GM19099 (cell line): ENCODE data around the gene ANKRD36B.
A peak's percentile ranks its signal among the peaks of the same experiment; 100 is the strongest.

ENCODE experiments used
- POLR2A ChIP-seq: IDR thresholded peaks from 3 replicates; pipeline ENCODE4 v1.6.1; 2011; ENCODE audit warnings: low read depth; ENCODE audit not compliant: insufficient read length; ENCODE audit errors: extremely low read depth

Gene ANKRD36B

DNA sequence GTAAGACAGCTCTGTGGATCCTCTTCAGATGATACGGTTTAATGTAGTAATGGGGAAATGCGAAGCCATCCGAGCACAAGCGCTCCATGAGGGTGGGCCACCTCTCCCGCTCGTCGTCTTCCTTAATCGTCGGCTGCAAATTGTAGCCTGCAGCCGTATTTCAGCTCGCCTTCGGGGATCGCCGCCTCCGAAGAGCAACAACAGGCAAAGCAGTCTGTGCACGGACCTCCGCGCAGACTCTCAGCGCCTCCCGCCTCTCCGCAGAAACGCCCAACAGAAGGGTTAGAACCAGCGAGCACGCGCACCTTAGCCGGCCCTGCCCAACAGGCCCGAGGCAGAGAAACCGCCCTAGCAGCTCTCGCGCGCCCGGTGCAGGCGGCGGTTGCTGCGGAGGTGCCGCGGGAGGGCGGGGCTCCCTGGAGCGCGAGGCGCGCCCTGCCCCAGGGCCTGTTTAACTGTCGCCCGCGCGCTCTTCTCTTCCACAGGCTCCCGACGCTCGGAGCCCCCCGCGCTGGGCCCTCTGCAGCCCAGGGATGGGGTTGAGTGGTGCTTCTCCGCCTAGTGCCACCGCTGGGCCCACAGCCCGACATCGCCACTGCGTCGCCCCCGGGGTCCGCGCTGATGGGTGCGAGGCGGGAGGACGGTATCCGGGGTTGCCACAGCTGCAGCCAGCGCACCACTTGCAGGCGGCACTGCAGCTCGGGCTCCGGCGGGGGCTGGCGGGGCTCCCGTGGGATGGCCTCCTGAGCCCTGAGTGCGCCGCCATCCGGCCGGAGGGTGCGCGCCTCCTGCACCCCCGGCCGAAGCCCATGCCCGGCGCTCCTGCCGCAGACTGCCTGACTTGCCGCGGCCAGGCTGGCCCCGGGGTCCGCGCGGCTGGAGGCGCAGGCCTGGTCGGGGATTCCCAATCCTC is at the start of gene ANKRD36B:
TSS of gene ANKRD36B (minus strand) at position 280 of the 913 bp plus-strand sequence. CDS start at position 88, 192 bp downstream.
- peak; percentile 58 for TF ChIP-seq POLR2A

GRCh38 chr2:97617911-97618310 is 28.2 kb upstream of the ANKRD36B start:
- TF ChIP-seq POLR2A, result no peak

- TF ChIP-seq POLR2A, result no peak
Observed at GRCh38 chr2:97546711-97547110, 43.0 kb downstream of the ANKRD36B start.
